Vagina (tissue), 2 donors: Measurements from ENCODE around the gene EIF2B2.

ENCODE experiments used
- POLR2A ChIP-seq, 2 donors: fragments of 450-650 bp; IDR thresholded peaks; one replicate each; pipeline ENCODE4 v1.6.1; 2017; ENCODE audit warnings: antibody characterized with exemption in 2 of 2, mild to moderate bottlenecking in 2 of 2, moderate library complexity in 2 of 2
- TF ChIP-seq, protein P1 (sequence below), 3 experiments: fragments of 450-650 bp in 2 of 3; fragments of 200-600 bp in 1 of 3; sonication (generic) in 1 of 3; IDR thresholded peaks; one replicate each; pipeline ENCODE4 v1.5.1; 2017 to 2019; ENCODE audit warnings: antibody characterized with exemption in 3 of 3, mild to moderate bottlenecking in 2 of 3, moderate library complexity in 2 of 3

- TF ChIP-seq, protein P1, sequence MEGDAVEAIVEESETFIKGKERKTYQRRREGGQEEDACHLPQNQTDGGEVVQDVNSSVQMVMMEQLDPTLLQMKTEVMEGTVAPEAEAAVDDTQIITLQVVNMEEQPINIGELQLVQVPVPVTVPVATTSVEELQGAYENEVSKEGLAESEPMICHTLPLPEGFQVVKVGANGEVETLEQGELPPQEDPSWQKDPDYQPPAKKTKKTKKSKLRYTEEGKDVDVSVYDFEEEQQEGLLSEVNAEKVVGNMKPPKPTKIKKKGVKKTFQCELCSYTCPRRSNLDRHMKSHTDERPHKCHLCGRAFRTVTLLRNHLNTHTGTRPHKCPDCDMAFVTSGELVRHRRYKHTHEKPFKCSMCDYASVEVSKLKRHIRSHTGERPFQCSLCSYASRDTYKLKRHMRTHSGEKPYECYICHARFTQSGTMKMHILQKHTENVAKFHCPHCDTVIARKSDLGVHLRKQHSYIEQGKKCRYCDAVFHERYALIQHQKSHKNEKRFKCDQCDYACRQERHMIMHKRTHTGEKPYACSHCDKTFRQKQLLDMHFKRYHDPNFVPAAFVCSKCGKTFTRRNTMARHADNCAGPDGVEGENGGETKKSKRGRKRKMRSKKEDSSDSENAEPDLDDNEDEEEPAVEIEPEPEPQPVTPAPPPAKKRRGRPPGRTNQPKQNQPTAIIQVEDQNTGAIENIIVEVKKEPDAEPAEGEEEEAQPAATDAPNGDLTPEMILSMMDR (IDR thresholded peaks at IDR 0.05): no peak
- TF ChIP-seq POLR2A (IDR thresholded peaks at IDR 0.05): no peak
Observed at GRCh38 chr14:74962046-74962445, 40.7 kb upstream of the EIF2B2 start.
